ENCODE measurements around the gene CCNG2.

GRCh38 chr4:77156533-77156911 lies 485 bp upstream of the CCNG2 start:
- TF ChIP-seq, protein P1, sequence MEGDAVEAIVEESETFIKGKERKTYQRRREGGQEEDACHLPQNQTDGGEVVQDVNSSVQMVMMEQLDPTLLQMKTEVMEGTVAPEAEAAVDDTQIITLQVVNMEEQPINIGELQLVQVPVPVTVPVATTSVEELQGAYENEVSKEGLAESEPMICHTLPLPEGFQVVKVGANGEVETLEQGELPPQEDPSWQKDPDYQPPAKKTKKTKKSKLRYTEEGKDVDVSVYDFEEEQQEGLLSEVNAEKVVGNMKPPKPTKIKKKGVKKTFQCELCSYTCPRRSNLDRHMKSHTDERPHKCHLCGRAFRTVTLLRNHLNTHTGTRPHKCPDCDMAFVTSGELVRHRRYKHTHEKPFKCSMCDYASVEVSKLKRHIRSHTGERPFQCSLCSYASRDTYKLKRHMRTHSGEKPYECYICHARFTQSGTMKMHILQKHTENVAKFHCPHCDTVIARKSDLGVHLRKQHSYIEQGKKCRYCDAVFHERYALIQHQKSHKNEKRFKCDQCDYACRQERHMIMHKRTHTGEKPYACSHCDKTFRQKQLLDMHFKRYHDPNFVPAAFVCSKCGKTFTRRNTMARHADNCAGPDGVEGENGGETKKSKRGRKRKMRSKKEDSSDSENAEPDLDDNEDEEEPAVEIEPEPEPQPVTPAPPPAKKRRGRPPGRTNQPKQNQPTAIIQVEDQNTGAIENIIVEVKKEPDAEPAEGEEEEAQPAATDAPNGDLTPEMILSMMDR (IDR thresholded peaks at IDR 0.05 in 8 of 11, conservative IDR thresholded peaks at IDR 0.05 in 3 of 11), result no peak
- TF ChIP-seq POLR2A (IDR thresholded peaks at IDR 0.05), result peak in 1 of 3 donors; percentile 49
